K562 (cell line): ENCODE results near the gene NOLC1. TPM values are rescaled to one million over a fixed set of nuclear protein-coding genes. Genes with fewer than 3 reads are reported as not detected.

ENCODE experiments used
- BRD4 ChIP-seq: fragments of 200-600 bp; sonication (generic); IDR thresholded peaks from 2 replicates; pipeline ENCODE4 v1.6.1; 2017; ENCODE audit warnings: inconsistent platforms
- CTCF ChIP-seq, 3 experiments: IDR thresholded peaks in 2 of 3; conservative IDR thresholded peaks in 1 of 3; 2 replicates each; pipeline ENCODE4 v1.5.1; 2011 to 2012; ENCODE audit warnings: low read length in 3 of 3, mild to moderate bottlenecking in 3 of 3, control low read depth in 2 of 3, improper control_type of control experiment in 1 of 3, inconsistent platforms in 1 of 3, low read depth in 1 of 3, mixed read lengths in 1 of 3, moderate library complexity in 1 of 3; ENCODE audit not compliant: insufficient read depth in 2 of 3
- CTCFL ChIP-seq: IDR thresholded peaks from 2 replicates; pipeline ENCODE4 v1.6.1; 2011; ENCODE audit warnings: borderline replicate concordance, low read depth, mild to moderate bottlenecking, moderate library complexity, low read length; ENCODE audit not compliant: insufficient read depth, poor library complexity, severe bottlenecking
- ELF2 ChIP-seq: fragments of 250-450 bp; sonication (Bioruptor Pico); IDR thresholded peaks from 2 replicates; pipeline ENCODE4 v1.5.0; 2021; ENCODE audit warnings: mild to moderate bottlenecking
- MAFK ChIP-seq: IDR thresholded peaks from 2 replicates; pipeline ENCODE4 v1.6.1; 2011; ENCODE audit warnings: low read length, improper control_type of control experiment
- NR1H2 ChIP-seq: sonication (generic); formaldehyde crosslinking; IDR thresholded peaks from 2 replicates; pipeline ENCODE4 v1.4.0; 2020; ENCODE audit warnings: mild to moderate bottlenecking, missing genetic modification reagents
- POLR2G ChIP-seq: fragments of 200-400 bp; formaldehyde crosslinking; IDR thresholded peaks from 2 replicates; pipeline ENCODE4 v1.6.1; 2017; ENCODE audit warnings: low read depth, mild to moderate bottlenecking, antibody characterized with exemption, low read length, moderate library complexity
- ZFP30 ChIP-seq: fragments of 250-450 bp; sonication (Bioruptor Pico); IDR thresholded peaks from 2 replicates; pipeline ENCODE4 v1.8.0; 2022; ENCODE audit warnings: moderate library complexity, mild to moderate bottlenecking, inconsistent platforms, borderline replicate concordance
- ZFPM2 ChIP-seq: fragments of 250-450 bp; sonication (Bioruptor Pico); IDR thresholded peaks from 2 replicates; pipeline ENCODE4 v1.5.1; 2022; ENCODE audit warnings: mild to moderate bottlenecking
- ZNF133 ChIP-seq: fragments of 250-450 bp; sonication (Bioruptor Pico); IDR thresholded peaks from 2 replicates; pipeline ENCODE4 v1.4.0; 2020; ENCODE audit warnings: mild to moderate bottlenecking
- ZNF318 ChIP-seq, 2 experiments: fragments of 450-650 bp; IDR thresholded peaks; 2 replicates each; pipeline ENCODE4 v1.6.1; 2016; ENCODE audit warnings: mild to moderate bottlenecking in 2 of 2, borderline replicate concordance in 1 of 2, low read depth in 1 of 2, moderate library complexity in 1 of 2
- ZNF561 ChIP-seq: fragments of 450-650 bp; formaldehyde crosslinking; conservative IDR thresholded peaks from 2 replicates; pipeline ENCODE4 v1.4.0; 2020; ENCODE audit warnings: mild to moderate bottlenecking, moderate library complexity
- polyA plus RNA-seq, 8 experiments: library from polyadenylated mRNA; depleted of rRNA in 4 of 8; stranded (reverse) in 5 of 8; unstranded in 3 of 8; fragments of >200 nt; fragmentation: Nextera tagmentation in 2 of 8; fragmentation: Illumina TruSeq in 1 of 8; extraction: Ambion mirVana in 2 of 8; extraction: Trizol in 1 of 8; gene quantifications; 2 replicates each; pipeline versions ENCODE4 v1.2.1 to v1.2.3, GENCODE V29; 2011 to 2014; ENCODE audit warnings: inconsistent platforms in 1 of 8, missing spikeins in 1 of 8
- total RNA-seq, 7 experiments: library from RNA; depleted of rRNA in 6 of 7; stranded (reverse); fragments of >200 nt in 6 of 7; fragmentation: Illumina TruSeq in 2 of 7; extraction: Trizol in 2 of 7; gene quantifications; 2 replicates each; pipeline versions ENCODE4 v1.2.1 to v1.2.3, GENCODE V29; 2011 to 2021; ENCODE audit warnings: low replicate concordance in 1 of 7
- TF ChIP-seq, protein P1 (sequence below): fragments of 450-650 bp; formaldehyde crosslinking; IDR thresholded peaks from 2 replicates; pipeline ENCODE4 v1.4.0; 2022; ENCODE audit warnings: missing genetic modification characterization

Gene NOLC1
- total and polyA plus RNA-seq, 9 of the 15 experiments (the other 6 are each of a cell fraction or from before 2014, with no cell fraction given): 102 to 310 (median 165) TPM

DNA sequence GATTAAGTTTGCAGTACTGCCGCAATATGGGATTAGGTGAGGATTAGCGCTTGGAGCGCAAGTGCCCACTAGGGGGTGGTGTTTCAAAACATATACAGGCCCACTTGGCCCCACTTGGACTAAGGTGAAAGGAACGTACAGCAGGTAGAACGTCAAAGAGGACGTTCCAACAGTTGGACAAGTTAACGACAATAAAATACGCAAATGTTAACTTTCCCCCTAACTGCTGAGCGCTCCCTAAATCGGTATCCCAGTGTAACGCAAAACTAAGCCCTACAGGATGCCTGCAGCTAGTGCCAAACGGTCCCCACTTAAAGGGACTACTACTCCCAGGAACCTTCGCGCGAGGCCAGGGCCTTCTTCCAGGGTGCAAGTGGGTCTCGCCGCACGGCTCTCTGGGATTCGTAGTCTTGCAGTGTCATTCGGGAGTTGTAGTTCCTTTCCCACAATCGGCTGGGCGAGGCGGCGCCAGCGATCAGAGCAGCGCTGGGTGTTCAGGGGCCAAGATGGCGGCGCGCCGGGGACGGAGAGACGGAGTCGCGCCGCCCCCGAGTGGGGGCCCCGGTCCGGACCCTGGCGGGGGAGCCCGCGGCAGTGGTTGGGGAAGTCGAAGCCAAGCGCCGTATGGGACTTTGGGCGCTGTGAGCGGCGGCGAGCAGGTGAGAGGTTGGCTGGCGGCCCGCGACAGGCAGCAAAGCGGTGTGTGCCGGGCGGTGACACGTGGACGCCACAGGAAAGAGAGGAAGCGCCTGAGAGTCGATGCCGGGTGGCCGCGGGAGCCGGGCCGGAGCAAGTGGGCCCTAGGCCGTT lies 19.4 kb upstream of the NOLC1 start, which contains the start of gene PPRC1 (continued):
- peak; percentile 80 to 91 (median 81) for TF ChIP-seq CTCF (IDR thresholded peaks at IDR 0.05 in 2 of 3, conservative IDR thresholded peaks at IDR 0.05 in 1 of 3; ENCODE audit: insufficient read depth in 2 of 3, low read depth in 1 of 3, low read length in 3 of 3)
- no peak for TF ChIP-seq ZNF561 (CRISPR knock-in tag)
- no peak for TF ChIP-seq CTCFL
- TF ChIP-seq, protein P1, sequence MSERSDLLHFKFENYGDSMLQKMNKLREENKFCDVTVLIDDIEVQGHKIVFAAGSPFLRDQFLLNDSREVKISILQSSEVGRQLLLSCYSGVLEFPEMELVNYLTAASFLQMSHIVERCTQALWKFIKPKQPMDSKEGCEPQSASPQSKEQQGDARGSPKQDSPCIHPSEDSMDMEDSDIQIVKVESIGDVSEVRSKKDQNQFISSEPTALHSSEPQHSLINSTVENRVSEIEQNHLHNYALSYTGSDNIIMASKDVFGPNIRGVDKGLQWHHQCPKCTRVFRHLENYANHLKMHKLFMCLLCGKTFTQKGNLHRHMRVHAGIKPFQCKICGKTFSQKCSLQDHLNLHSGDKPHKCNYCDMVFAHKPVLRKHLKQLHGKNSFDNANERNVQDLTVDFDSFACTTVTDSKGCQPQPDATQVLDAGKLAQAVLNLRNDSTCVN (CRISPR knock-in tag): no peak
- no peak for TF ChIP-seq ZNF133 (CRISPR knock-in tag)
- TF ChIP-seq ELF2: no peak
- TF ChIP-seq ZNF318 (IDR thresholded peaks at IDR 0.05; ENCODE audit: borderline replicate concordance in 1 of 2, low read depth in 1 of 2): no peak
- no peak for TF ChIP-seq NR1H2 (CRISPR knock-in tag)
- TF ChIP-seq ZFP30: no peak
- TF ChIP-seq ZFPM2 (CRISPR knock-in tag): no peak
- no peak for TF ChIP-seq BRD4
- peak; percentile 45 for TF ChIP-seq MAFK
- peak; percentile 98 for TF ChIP-seq POLR2G
